Measurements from ENCODE around the gene RPP30. TPM values are rescaled to one million over a fixed set of nuclear protein-coding genes. Genes with fewer than 3 reads are reported as not detected.

Gene RPP30
- total and polyA plus RNA-seq, 9 of the 15 experiments (the other 6 are each of a cell fraction or from before 2014, with no cell fraction given): 37.3 to 170 (median 69.1) TPM

- CTCF ChIA-PET (ENCODE audit: low intra/inter-chr PET ratio): no interaction called here
- peaks cover 87% of the 10 kb centered on the region for H3K36me3 ChIP-seq (ENCODE audit: control insufficient read depth, insufficient read depth, low read length)
- no peaks in the 10 kb centered on the region for H3K79me2 ChIP-seq (ENCODE audit: control insufficient read depth, insufficient read depth, low read length)
- no peak overlapping the region for H3K4me2 ChIP-seq (ENCODE audit: insufficient read depth, low read length)
- no peaks in the 10 kb centered on the region for H4K20me1 ChIP-seq (replicated peaks; ENCODE audit: control insufficient read depth, insufficient read depth, low read length)
- 97% methylated on average over 6 of the region's 6 CpGs for WGBS (ENCODE audit: insufficient coverage, low coverage, missing lambda C conversion rate)
- H3K27me3 ChIP-seq (ENCODE audit: control insufficient read depth in 2 of 2, insufficient read depth in 2 of 2, low read length in 2 of 2): no peaks in the 10 kb centered on the region
- BruUV-seq (replicated peaks): no TSS peak
- H2AFZ ChIP-seq (ENCODE audit: low read depth, low read length): no peak overlapping the region
- in situ Hi-C loops (cut with MboI): no loop called here
- POLR2A ChIA-PET: interaction anchor here (0.7 kb wide), 1 partner anchor 17 kb away, joined by 5 read pairs; the partner anchor contains the start of gene RPP30
- no peak for TF ChIP-seq SAFB2 (IDR thresholded peaks at IDR 0.05; ENCODE audit: borderline replicate concordance, low read depth, low read length, severe bottlenecking)
- TF ChIP-seq ZNF639 (CRISPR knock-in tag; conservative IDR thresholded peaks at IDR 0.05 in 1 of 2, IDR thresholded peaks at IDR 0.05 in 1 of 2): no peak
- no peak for TF ChIP-seq KLF6 (CRISPR knock-in tag; IDR thresholded peaks at IDR 0.05; ENCODE audit: borderline replicate concordance)
- TF ChIP-seq CBFB (CRISPR knock-in tag; IDR thresholded peaks at IDR 0.05): no peak
- TF ChIP-seq SRSF7 (optimal IDR thresholded peaks at IDR 0.05; ENCODE audit: low read depth, low read length): no peak
- TF ChIP-seq ILF3 (IDR thresholded peaks at IDR 0.05; ENCODE audit: borderline replicate concordance): no peak
- TF ChIP-seq RCOR1 (IDR thresholded peaks at IDR 0.05; ENCODE audit: borderline replicate concordance in 1 of 2, low read depth in 2 of 2, low read length in 2 of 2): no peak
- TF ChIP-seq BRCA1 (IDR thresholded peaks at IDR 0.05): no peak
- no peak for TF ChIP-seq BRCA1 (CRISPR knock-in tag; IDR thresholded peaks at IDR 0.05)
- TF ChIP-seq MITF (IDR thresholded peaks at IDR 0.05): no peak
- no peak for TF ChIP-seq HDAC6 (IDR thresholded peaks at IDR 0.05; ENCODE audit: low read depth, low read length)
- no peak overlapping the region for H3K4me3 ChIP-seq
- ATAC-seq (no peak), FAIRE-seq (no peak), DNase-seq (ENCODE audit: extremely low read depth in 1 of 4, low spot score in 3 of 4) (no peak)
- H3K9me3 ChIP-seq (replicated peaks; ENCODE audit: control insufficient read depth, insufficient read depth, low read depth, low read length): no peaks in the 10 kb centered on the region
- no peaks in the 10 kb centered on the region for H3K4me1 ChIP-seq (replicated peaks in 1 of 2; ENCODE audit: control insufficient read depth in 2 of 2, insufficient read depth in 2 of 2, low read length in 2 of 2)
- no peaks in the 10 kb centered on the region for H3K9me1 ChIP-seq (ENCODE audit: control insufficient read depth, insufficient read depth, low read length)
- H3K9ac ChIP-seq (ENCODE audit: insufficient read depth in 1 of 2, low read depth in 2 of 2, low read length in 2 of 2): no peak overlapping the region
- H3K27ac ChIP-seq (ENCODE audit: extremely low read depth, low read depth, low read length): no peak overlapping the region
- intact Hi-C loops (cut with micrococcal nuclease): no loop called here
These were observed 16.6 kb downstream of the RPP30 start for GRCh38 chr10:90888387-90888786.

All from K562 (cell line).